Heart left ventricle (tissue), 16 donors: ENCODE results near the gene PPP1R7. TPM values are rescaled to one million over a fixed set of nuclear protein-coding genes. Genes with fewer than 3 reads are reported as not detected.

Experiments
- ATAC-seq, 4 donors: fragments of 200-7000 bp; cut with Tn5 transposase; one replicate each; pipeline ENCODE4 v1.9.1; 2020 to 2022; ENCODE audit warnings: moderate library complexity in 4 of 4, mild to moderate bottlenecking in 3 of 4, moderate number of reproducible peaks in 1 of 4
- DNase-seq, 5 donors: peaks; one replicate each; pipeline ENCODE4 v3.0.0-alpha.2; 2020
- H3K27ac ChIP-seq, 12 donors: fragments of 200-600 bp; sonication (generic) in 4 of 12; one replicate each; pipeline versions ENCODE4 v1.5.0 to v1.8.0; 2016 to 2022; ENCODE audit warnings: mild to moderate bottlenecking in 2 of 12
- H3K27me3 ChIP-seq, 9 donors: fragments of 200-600 bp; sonication (generic) in 2 of 9; one replicate each; pipeline versions ENCODE4 v1.5.1 to v1.8.0; 2016 to 2022; ENCODE audit warnings: mild to moderate bottlenecking in 3 of 9
- H3K36me3 ChIP-seq, 9 donors: fragments of 200-600 bp; sonication (generic) in 2 of 9; one replicate each; pipeline versions ENCODE4 v1.5.0 to v1.8.0; 2018 to 2022; ENCODE audit warnings: mild to moderate bottlenecking in 2 of 9
- H3K4me1 ChIP-seq, 12 donors: fragments of 200-600 bp; sonication (generic) in 4 of 12; one replicate each; pipeline versions ENCODE4 v1.5.0 to v1.8.0; 2016 to 2022; ENCODE audit warnings: mild to moderate bottlenecking in 3 of 12
- H3K4me3 ChIP-seq, 12 donors: fragments of 200-600 bp; sonication (generic) in 4 of 12; one replicate each; pipeline versions ENCODE4 v1.5.0 to v1.8.0; 2017 to 2022; ENCODE audit warnings: mild to moderate bottlenecking in 9 of 12, moderate library complexity in 4 of 12
- H3K9me3 ChIP-seq, 12 donors: fragments of 200-600 bp; sonication (generic) in 4 of 12; one replicate each; pipeline versions ENCODE4 v1.5.0 to v1.8.0; 2016 to 2022; ENCODE audit warnings: mild to moderate bottlenecking in 1 of 12
- POLR2A ChIP-seq, 2 donors: fragments of 450-650 bp; IDR thresholded peaks; one replicate each; pipeline ENCODE4 v1.6.1; 2017; ENCODE audit warnings: antibody characterized with exemption in 2 of 2, mild to moderate bottlenecking in 2 of 2, moderate library complexity in 2 of 2
- WGBS, 4 donors: extraction: QIAGEN DNeasy Blood & Tissue Kit in 2 of 4; methylation state at CpG; one replicate each; pipeline versions ENCODE4 v1.1.5 to v1.1.7; 2013 to 2018; 5-methylcytosine and 5-hydroxymethylcytosine counted together
- intact Hi-C, 10 donors: fragments of 100-400 bp; cut with DNase I; formaldehyde crosslinking; loops; one replicate each; pipeline versions ENCODE4 v1.11.1 to v1.14.2; 2022
- polyA plus RNA-seq, 2 donors: library from polyadenylated mRNA; stranded (reverse); fragments of 200-250 nt; gene quantifications; one replicate each; pipeline ENCODE4 v1.2.3, GENCODE V29; 2013
- total RNA-seq, 9 donors: library from RNA; depleted of rRNA in 2 of 9; stranded (reverse); fragments of >200 nt in 2 of 9; fragmentation: NEBNext Ultra II Directional in 3 of 9; extraction: Animal tissue kit (Norgen Biotek cat#: 25700) in 3 of 9; gene quantifications; one replicate each; pipeline versions ENCODE4 v1.1.0 to v1.2.4, GENCODE V29; 2016 to 2023
- TF ChIP-seq, protein P1 (sequence below), 12 donors: fragments of 200-600 bp; sonication (generic) in 4 of 12; IDR thresholded peaks; one replicate each; pipeline versions ENCODE4 v1.5.0 to v1.8.0; 2018 to 2022; ENCODE audit warnings: antibody characterized with exemption in 12 of 12, mild to moderate bottlenecking in 5 of 12
- donor health status: ischemic (EF 13 %, LVEDD 7.1; RV severe dilation, severe dysfunction).
- donor health status: healthy with polysubstance abuse.
- donor health status: DM: no; HTN: yes; CAD: no.
- donor health status: DM: no; HTN: no; CAD: no.
- donor health status: ischemic (EF 25% LVEDD 6.9; RV normal size, moderate dysfunction).
- donor health status: ischemic (EF 25% LVEDD 5.7; RV mildly dilated, moderate dysfunction).
- donor health status: healthy.
- donor health status: DM: yes; HTN: yes; CAD: no.
- donor health status: ischemic (EF 35%, LVEDD 5.7; RV mildly dilated, moderate dysfunction).
- donor health status: nonischemic (EF 11% LVEDD 7.7; RV severe dilation, severe dysfunction).
- donor health status: DM: yes; HTN: yes; CAD: no.
- donor health status: PGD.
- donor health status: ischemic (EF 29% LVEDD 5.4; RV normal size, mild dysfunction).
- donor health status: nonischemic (EF 23%, LVEDD 6.1; RV moderate dilation, normal function).

PPP1R7 gene
- total and polyA plus RNA-seq, 11 donors = 66.7 to 110 (median 79.8) TPM

DNA sequence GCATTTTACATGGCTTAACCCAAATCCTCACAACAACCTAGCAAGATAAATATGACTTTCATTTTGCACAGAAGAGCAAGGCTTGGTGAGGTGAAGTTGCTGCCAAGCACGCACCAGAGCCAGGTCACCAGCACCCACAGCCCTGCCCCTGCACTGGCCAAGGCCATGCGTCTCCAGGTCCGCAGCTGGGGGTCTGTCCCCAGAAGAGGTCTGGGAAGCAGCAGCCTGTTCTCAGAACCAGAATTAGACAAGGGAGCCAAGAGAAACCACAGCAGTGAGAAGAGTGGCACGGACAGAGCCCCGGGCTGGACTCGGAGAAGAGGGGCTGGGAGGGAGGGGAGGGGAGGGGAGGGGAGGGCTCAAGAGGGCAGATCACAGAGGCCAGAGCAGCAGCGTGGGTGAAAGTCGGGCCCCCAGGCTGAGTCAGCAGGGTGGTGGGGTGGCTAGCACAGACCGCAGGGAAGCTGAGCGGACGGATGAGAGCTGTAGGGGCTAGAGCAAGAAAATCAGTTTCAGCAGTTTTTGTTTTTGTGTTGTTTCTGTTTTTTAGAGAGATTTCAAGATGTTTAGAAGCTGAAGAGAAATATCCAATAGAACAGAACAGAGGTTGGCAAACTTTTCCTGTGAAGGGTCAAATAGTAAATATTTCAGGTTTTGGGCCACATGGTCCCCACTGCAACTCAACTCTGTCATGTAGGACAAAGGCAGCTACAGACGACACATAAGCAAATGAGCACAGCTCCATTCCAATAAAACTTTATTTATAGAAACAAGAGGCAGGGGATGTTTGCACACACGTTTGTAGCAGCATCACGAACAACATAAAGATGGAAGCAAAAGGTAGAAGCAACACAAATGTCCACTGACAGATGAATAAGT is 40.8 kb upstream of the PPP1R7 start:
- Histone ChIP-seq H3K36me3 (peaks cover 0 to 1% (median 0%) of the 10 kb centered on the region in 9 donors), H3K27ac (no peak overlapping the region), H3K4me3 (no peak overlapping the region), H3K9me3 (no peaks in the 10 kb centered on the region), H3K27me3 (no peaks in the 10 kb centered on the region), H3K4me1 (no peaks in the 10 kb centered on the region)
- DNase-seq (no peak), ATAC-seq (no peak)
- no peak for TF ChIP-seq POLR2A (IDR thresholded peaks at IDR 0.05)
- TF ChIP-seq, protein P1, sequence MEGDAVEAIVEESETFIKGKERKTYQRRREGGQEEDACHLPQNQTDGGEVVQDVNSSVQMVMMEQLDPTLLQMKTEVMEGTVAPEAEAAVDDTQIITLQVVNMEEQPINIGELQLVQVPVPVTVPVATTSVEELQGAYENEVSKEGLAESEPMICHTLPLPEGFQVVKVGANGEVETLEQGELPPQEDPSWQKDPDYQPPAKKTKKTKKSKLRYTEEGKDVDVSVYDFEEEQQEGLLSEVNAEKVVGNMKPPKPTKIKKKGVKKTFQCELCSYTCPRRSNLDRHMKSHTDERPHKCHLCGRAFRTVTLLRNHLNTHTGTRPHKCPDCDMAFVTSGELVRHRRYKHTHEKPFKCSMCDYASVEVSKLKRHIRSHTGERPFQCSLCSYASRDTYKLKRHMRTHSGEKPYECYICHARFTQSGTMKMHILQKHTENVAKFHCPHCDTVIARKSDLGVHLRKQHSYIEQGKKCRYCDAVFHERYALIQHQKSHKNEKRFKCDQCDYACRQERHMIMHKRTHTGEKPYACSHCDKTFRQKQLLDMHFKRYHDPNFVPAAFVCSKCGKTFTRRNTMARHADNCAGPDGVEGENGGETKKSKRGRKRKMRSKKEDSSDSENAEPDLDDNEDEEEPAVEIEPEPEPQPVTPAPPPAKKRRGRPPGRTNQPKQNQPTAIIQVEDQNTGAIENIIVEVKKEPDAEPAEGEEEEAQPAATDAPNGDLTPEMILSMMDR (IDR thresholded peaks at IDR 0.05) = no peak
- intact Hi-C loops = loop anchor here in 2 of 10 donors (5.0 to 10.0 kb wide), 2 partner anchors 38 to 105 kb away; partner anchors contain the start of gene PASK (in 2 of the 2)
- WGBS, 4 donors = 86 to 91% (median 87%) methylated on average over 14 of the region's 14 CpGs

- no peak for ATAC-seq
- Histone ChIP-seq H3K27ac (no peak overlapping the region), H3K4me3 (no peak overlapping the region), H3K27me3 (no peaks in the 10 kb centered on the region), H3K36me3 (peaks cover 0 to 6% (median 0%) of the 10 kb centered on the region in 9 donors), H3K9me3 (no peaks in the 10 kb centered on the region), H3K4me1 (no peaks in the 10 kb centered on the region)
- 90 to 93% (median 92%) methylated on average over 9 of the region's 9 CpGs for WGBS, 4 donors
- intact Hi-C loops = no loop called here
- TF ChIP-seq, protein P1 (IDR thresholded peaks at IDR 0.05) = no peak
- TF ChIP-seq POLR2A (IDR thresholded peaks at IDR 0.05) = no peak
- no peak for DNase-seq
Measured at GRCh38 chr2:241110089-241110606, 40.1 kb upstream of the PPP1R7 start.

- Histone ChIP-seq H3K36me3 (peaks cover 0 to 6% (median 0%) of the 10 kb centered on the region in 9 donors), H3K4me3 (no peak overlapping the region), H3K9me3 (no peaks in the 10 kb centered on the region), H3K4me1 (no peaks in the 10 kb centered on the region), H3K27me3 (no peaks in the 10 kb centered on the region), H3K27ac (no peak overlapping the region)
- TF ChIP-seq POLR2A (IDR thresholded peaks at IDR 0.05) = no peak
- TF ChIP-seq, protein P1 (IDR thresholded peaks at IDR 0.05) = no peak
- 88 to 94% (median 92%) methylated on average over 12 to 19 of the region's 19 CpGs for WGBS, 4 donors
- peak in 2 of 4 donors; percentile 12 to 29 for ATAC-seq
- no peak for DNase-seq
- intact Hi-C loops = no loop called here
Measured at GRCh38 chr2:241110607-241111439, 39.4 kb upstream of the PPP1R7 start.

DNA sequence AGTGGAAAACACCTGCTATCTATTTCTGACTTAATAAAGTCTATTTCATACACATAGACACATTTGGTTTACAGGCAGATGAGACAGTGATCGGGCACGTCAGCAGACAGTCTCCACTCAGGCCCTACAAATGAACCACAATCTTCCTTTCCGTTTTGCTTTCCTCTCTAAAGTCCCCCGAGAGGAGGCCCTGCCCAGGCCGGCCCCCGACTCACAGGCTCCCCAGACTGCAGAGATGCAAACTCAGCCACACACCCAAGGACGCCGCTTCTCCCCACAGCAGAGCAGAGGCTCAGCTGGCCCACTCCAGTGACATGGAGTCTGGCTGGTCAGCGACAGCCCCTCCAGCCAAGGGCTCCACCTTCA is 38.8 kb upstream of the PPP1R7 start:
- no peak for DNase-seq
- H3K9me3 ChIP-seq = no peaks in the 10 kb centered on the region
- H3K27ac ChIP-seq = no peak overlapping the region
- 78 to 81% (median 80%) methylated on average over 9 of the region's 9 CpGs for WGBS, 4 donors
- H3K27me3 ChIP-seq = no peaks in the 10 kb centered on the region
- H3K4me3 ChIP-seq = no peak overlapping the region
- peaks cover 0 to 6% (median 0%) of the 10 kb centered on the region in 9 donors for H3K36me3 ChIP-seq
- intact Hi-C loops = no loop called here
- TF ChIP-seq, protein P1 (IDR thresholded peaks at IDR 0.05) = no peak
- TF ChIP-seq POLR2A (IDR thresholded peaks at IDR 0.05) = no peak
- no peak for ATAC-seq
- H3K4me1 ChIP-seq = no peaks in the 10 kb centered on the region
